ENCODE data around the gene DNAJC15. TPM values are rescaled to one million over a fixed set of nuclear protein-coding genes. Genes with fewer than 3 reads are reported as not detected.

Gene DNAJC15
- total and polyA plus RNA-seq, 2 donors (not counting 3 experiments of a cell fraction or from before 2014, with no cell fraction given) = 21.8 to 40.8 TPM

DNA sequence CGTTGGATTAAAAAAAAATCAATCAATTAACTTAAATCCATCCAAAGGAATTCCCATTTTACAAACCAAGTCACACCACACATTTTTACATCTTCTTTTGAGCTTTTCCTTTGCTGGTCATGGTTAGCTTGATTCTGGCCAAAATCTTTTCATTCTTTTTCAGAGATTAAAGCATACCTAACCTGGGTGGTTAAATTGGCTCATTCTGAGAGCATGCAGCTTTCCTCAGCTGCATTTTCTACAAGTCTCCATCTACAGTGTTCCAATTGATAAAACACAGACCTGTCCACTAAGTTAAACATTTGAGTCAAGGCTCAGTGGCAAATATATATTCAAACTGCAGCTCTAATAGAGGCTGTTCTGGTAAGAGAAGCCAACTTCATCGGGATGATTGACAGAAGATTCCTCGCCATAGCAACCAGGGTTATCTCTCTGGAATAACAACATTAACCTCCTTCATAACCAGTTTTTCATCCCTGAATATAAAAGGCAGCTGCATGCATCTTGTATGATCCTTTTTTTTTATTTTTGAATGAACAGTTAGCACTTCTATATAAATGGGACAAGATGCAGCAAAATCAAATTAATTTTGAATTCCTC is 106.2 kb downstream of the DNAJC15 start:
- Histone ChIP-seq H3K79me2 (ENCODE audit: control insufficient read depth, insufficient read depth, low read length) (no peaks in the 10 kb centered on the region), H3K4me3 (replicated peaks in 1 of 3; ENCODE audit: insufficient read depth in 1 of 3, low read depth in 1 of 3, low read length in 3 of 3) (no peak overlapping the region), H3K27me3 (ENCODE audit: control insufficient read depth in 2 of 2, insufficient read depth in 2 of 2, low read length in 2 of 2) (peaks cover 0 to 5% of the 10 kb centered on the region in 2 experiments), H3K9me3 (replicated peaks; ENCODE audit: control insufficient read depth, insufficient read depth, low read length) (no peaks in the 10 kb centered on the region), H3K9me1 (replicated peaks; ENCODE audit: control insufficient read depth, extremely low read depth, insufficient read depth, low read length) (no peaks in the 10 kb centered on the region), H3K4me1 (ENCODE audit: control insufficient read depth, extremely low read depth, insufficient read depth, low read length) (no peaks in the 10 kb centered on the region), H3K9ac (replicated peaks; ENCODE audit: extremely low read depth, insufficient read depth, low read length) (no peak overlapping the region), H3K27ac (ENCODE audit: insufficient read depth, low read depth, low read length) (no peak overlapping the region), H2AFZ (ENCODE audit: low read depth, low read length) (no peak overlapping the region), H3K4me2 (ENCODE audit: insufficient read depth, low read length) (no peak overlapping the region), H3K36me3 (ENCODE audit: control insufficient read depth in 2 of 2, extremely low read depth in 1 of 2, insufficient read depth in 2 of 2, low read length in 2 of 2) (no peaks in the 10 kb centered on the region), H4K20me1 (replicated peaks; ENCODE audit: control insufficient read depth, extremely low read depth, insufficient read depth, low read length) (no peaks in the 10 kb centered on the region)
- no TSS peak for BruUV-seq (replicated peaks)
- ChIA-PET POLR2A (no interaction called here), CTCF (interaction anchor here (1.5 kb wide), 1 partner anchor 45 kb away, joined by 6 read pairs; no protein-coding TSS in a partner anchor)
- intact Hi-C loops (cut with micrococcal nuclease) (no loop called here), dilution Hi-C loops (cut with MboI; ENCODE audit: extremely low pct_ligation_motif_present, low sequenced_read_pairs) (no loop called here)
- no peak for DNase-seq (ENCODE audit: low read depth, low spot score)
- FAIRE-seq = no peak
- TF ChIP-seq JUN (IDR thresholded peaks at IDR 0.05; ENCODE audit: borderline replicate concordance, insufficient read depth, insufficient read length, low read depth) (no peak), POLR2AphosphoS5 (IDR thresholded peaks at IDR 0.05; ENCODE audit: insufficient read depth, low read depth, low read length) (no peak), MYC (IDR thresholded peaks at IDR 0.05; ENCODE audit: low read depth, low read length) (no peak), EZH2 (IDR thresholded peaks at IDR 0.05; ENCODE audit: borderline replicate concordance, low read depth, low read length, severe bottlenecking) (no peak), FOS (IDR thresholded peaks at IDR 0.05; ENCODE audit: borderline replicate concordance, insufficient read depth, low read length) (no peak), POLR2A (IDR thresholded peaks at IDR 0.05; ENCODE audit: low read depth, low read length) (no peak), GATA2 (IDR thresholded peaks at IDR 0.05; ENCODE audit: insufficient read depth, insufficient read length, low read depth, low read length) (no peak)
- TF ChIP-seq, protein P1, sequence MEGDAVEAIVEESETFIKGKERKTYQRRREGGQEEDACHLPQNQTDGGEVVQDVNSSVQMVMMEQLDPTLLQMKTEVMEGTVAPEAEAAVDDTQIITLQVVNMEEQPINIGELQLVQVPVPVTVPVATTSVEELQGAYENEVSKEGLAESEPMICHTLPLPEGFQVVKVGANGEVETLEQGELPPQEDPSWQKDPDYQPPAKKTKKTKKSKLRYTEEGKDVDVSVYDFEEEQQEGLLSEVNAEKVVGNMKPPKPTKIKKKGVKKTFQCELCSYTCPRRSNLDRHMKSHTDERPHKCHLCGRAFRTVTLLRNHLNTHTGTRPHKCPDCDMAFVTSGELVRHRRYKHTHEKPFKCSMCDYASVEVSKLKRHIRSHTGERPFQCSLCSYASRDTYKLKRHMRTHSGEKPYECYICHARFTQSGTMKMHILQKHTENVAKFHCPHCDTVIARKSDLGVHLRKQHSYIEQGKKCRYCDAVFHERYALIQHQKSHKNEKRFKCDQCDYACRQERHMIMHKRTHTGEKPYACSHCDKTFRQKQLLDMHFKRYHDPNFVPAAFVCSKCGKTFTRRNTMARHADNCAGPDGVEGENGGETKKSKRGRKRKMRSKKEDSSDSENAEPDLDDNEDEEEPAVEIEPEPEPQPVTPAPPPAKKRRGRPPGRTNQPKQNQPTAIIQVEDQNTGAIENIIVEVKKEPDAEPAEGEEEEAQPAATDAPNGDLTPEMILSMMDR (IDR thresholded peaks at IDR 0.05; ENCODE audit: extremely low read depth in 1 of 2, insufficient read depth in 1 of 2, low read depth in 1 of 2, low read length in 2 of 2) = no peak
- TF ChIP-seq, protein P2, sequence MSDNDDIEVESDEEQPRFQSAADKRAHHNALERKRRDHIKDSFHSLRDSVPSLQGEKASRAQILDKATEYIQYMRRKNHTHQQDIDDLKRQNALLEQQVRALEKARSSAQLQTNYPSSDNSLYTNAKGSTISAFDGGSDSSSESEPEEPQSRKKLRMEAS (IDR thresholded peaks at IDR 0.05; ENCODE audit: insufficient read depth, insufficient read length) = no peak
